Skeletal muscle tissue (tissue), 4 donors: ENCODE results near the gene LMF2. TPM values are rescaled to one million over a fixed set of nuclear protein-coding genes. Genes with fewer than 3 reads are reported as not detected.

Experiments used
- H3K27ac ChIP-seq: one replicate; pipeline ENCODE4 v1.7.0; 2013; ENCODE audit warnings: mild to moderate bottlenecking, low read depth, low read length, inconsistent platforms
- H3K27me3 ChIP-seq, 3 donors: one replicate each; pipeline ENCODE4 v1.7.0; 2013; ENCODE audit warnings: low read length in 3 of 3; ENCODE audit not compliant: control insufficient read depth in 3 of 3, insufficient read depth in 3 of 3
- H3K36me3 ChIP-seq, 3 donors: one replicate each; pipeline ENCODE4 v1.7.0; 2013; ENCODE audit warnings: low read length in 3 of 3; ENCODE audit not compliant: control insufficient read depth in 3 of 3, insufficient read depth in 3 of 3
- H3K4me1 ChIP-seq, 3 donors: one replicate each; pipeline ENCODE4 v1.7.0; 2013; ENCODE audit warnings: low read length in 3 of 3, mild to moderate bottlenecking in 3 of 3; ENCODE audit not compliant: control insufficient read depth in 3 of 3, insufficient read depth in 3 of 3
- H3K4me3 ChIP-seq, 3 donors: one replicate each; pipeline ENCODE4 v1.7.0; 2013; ENCODE audit warnings: low read length in 3 of 3
- H3K9ac ChIP-seq, 3 donors: one replicate each; pipeline ENCODE4 v1.7.0; 2013; ENCODE audit warnings: low read length in 3 of 3, mild to moderate bottlenecking in 3 of 3, moderate library complexity in 2 of 3, low read depth in 1 of 3
- H3K9me3 ChIP-seq, 3 donors: one replicate each; pipeline ENCODE4 v1.7.0; 2013; ENCODE audit warnings: low read length in 3 of 3; ENCODE audit not compliant: control insufficient read depth in 3 of 3
- total RNA-seq: library from RNA; depleted of rRNA; stranded (reverse); fragments of >200 nt; gene quantifications from one replicate; pipeline ENCODE4 v1.2.3, GENCODE V29; 2014
- donor health status: Osteomylitis.

Gene LMF2
- total RNA-seq, 1 donor from 2014 or later = 12.5 TPM

GRCh38 chr22:50459016-50459415 lies 48.5 kb downstream of the LMF2 start:
- H3K27ac ChIP-seq = no peak overlapping the region
- H3K9me3 ChIP-seq = no peaks in the 10 kb centered on the region
- no peak overlapping the region for H3K4me3 ChIP-seq
- no peak overlapping the region for H3K9ac ChIP-seq
- H3K27me3 ChIP-seq = no peaks in the 10 kb centered on the region
- H3K36me3 ChIP-seq = peaks cover 80 to 89% (median 81%) of the 10 kb centered on the region in 3 donors
- no peaks in the 10 kb centered on the region for H3K4me1 ChIP-seq

GRCh38 chr22:50456466-50457234 lies 50.9 kb downstream of the LMF2 start:
- Histone ChIP-seq H3K36me3 (peaks cover 65 to 73% (median 71%) of the 10 kb centered on the region in 3 donors), H3K27ac (no peak overlapping the region)

GRCh38 chr22:50456026-50456425 lies 51.5 kb downstream of the LMF2 start:
- no peak overlapping the region for H3K27ac ChIP-seq
- H3K27me3 ChIP-seq = no peaks in the 10 kb centered on the region
- H3K4me1 ChIP-seq = no peaks in the 10 kb centered on the region
- H3K9ac ChIP-seq = no peak overlapping the region
- no peak overlapping the region for H3K4me3 ChIP-seq
- H3K36me3 ChIP-seq = peaks cover 59 to 67% (median 65%) of the 10 kb centered on the region in 3 donors
- H3K9me3 ChIP-seq = no peaks in the 10 kb centered on the region

More at GRCh38 chr22:50456466-50457234, 50.9 kb downstream of the LMF2 start:
- Histone ChIP-seq H3K4me1 (no peaks in the 10 kb centered on the region), H3K9ac (no peak overlapping the region), H3K4me3 (no peak overlapping the region), H3K27me3 (no peaks in the 10 kb centered on the region), H3K9me3 (no peaks in the 10 kb centered on the region)

GRCh38 chr22:50455201-50455600 lies 52.3 kb downstream of the LMF2 start:
- H3K27me3 ChIP-seq = no peaks in the 10 kb centered on the region
- no peaks in the 10 kb centered on the region for H3K9me3 ChIP-seq
- H3K4me3 ChIP-seq = no peak overlapping the region
- H3K36me3 ChIP-seq = peaks cover 54 to 62% (median 57%) of the 10 kb centered on the region in 3 donors
- H3K4me1 ChIP-seq = no peaks in the 10 kb centered on the region
- H3K9ac ChIP-seq = no peak overlapping the region
- H3K27ac ChIP-seq = no peak overlapping the region

- H3K27me3 ChIP-seq = no peaks in the 10 kb centered on the region
- no peaks in the 10 kb centered on the region for H3K9me3 ChIP-seq
- no peak overlapping the region for H3K27ac ChIP-seq
- peaks cover 54 to 60% (median 56%) of the 10 kb centered on the region in 3 donors for H3K36me3 ChIP-seq
- H3K4me3 ChIP-seq = no peak overlapping the region
- H3K4me1 ChIP-seq = no peaks in the 10 kb centered on the region
- H3K9ac ChIP-seq = no peak overlapping the region
These were observed 52.9 kb downstream of the LMF2 start for GRCh38 chr22:50454556-50455075.

Other genes with a start within 250 kb of the LMF2 start
- 18.8 TPM for gene MAPK12, start 246.0 kb downstream of the LMF2 start, total RNA-seq
- 3.1 TPM for gene MAPK11, start 237.3 kb downstream of the LMF2 start, total RNA-seq
- 48.5 TPM for gene PLXNB2, start 200.1 kb downstream of the LMF2 start, total RNA-seq
- 1.0 TPM for gene DENND6B, start 180.7 kb downstream of the LMF2 start, total RNA-seq
- gene PPP6R2, start 164.4 kb downstream of the LMF2 start, total RNA-seq = 28.2 TPM
- gene SBF1, start 32.7 kb downstream of the LMF2 start, total RNA-seq = 30.8 TPM
- under 0.01 TPM for gene ADM2, start 26.2 kb downstream of the LMF2 start, total RNA-seq
- not detected for gene MIOX, start 20.8 kb downstream of the LMF2 start, total RNA-seq
- 34.4 TPM for gene NCAPH2, start 522 bp upstream of the LMF2 start, total RNA-seq
- 0.52 TPM for gene SCO2, start 17.9 kb upstream of the LMF2 start, total RNA-seq
- 8.9 TPM for gene TYMP, start 22.3 kb upstream of the LMF2 start, total RNA-seq
- not detected for gene KLHDC7B, start 38.2 kb upstream of the LMF2 start, total RNA-seq
- gene SYCE3, start 55.2 kb upstream of the LMF2 start, total RNA-seq = not detected
- gene CPT1B, start 70.7 kb upstream of the LMF2 start, total RNA-seq = 27.1 TPM
- gene CHKB, start 75.1 kb upstream of the LMF2 start, total RNA-seq = 17.7 TPM
- gene MAPK8IP2, start 93.1 kb upstream of the LMF2 start, total RNA-seq = 0.52 TPM
- gene ARSA, start 120.5 kb upstream of the LMF2 start, total RNA-seq = 5.2 TPM
- gene SHANK3, start 165.1 kb upstream of the LMF2 start, total RNA-seq = 4.2 TPM
- gene ACR, start 230.5 kb upstream of the LMF2 start, total RNA-seq = 0.52 TPM